ENCODE data around the gene NUPR1. TPM values are rescaled to one million over a fixed set of nuclear protein-coding genes. Genes with fewer than 3 reads are reported as not detected.

NUPR1 gene
- total and polyA plus RNA-seq, 7 experiments from 2014 or later = 0.05 to 0.11 TPM; not detected in 5

DNA sequence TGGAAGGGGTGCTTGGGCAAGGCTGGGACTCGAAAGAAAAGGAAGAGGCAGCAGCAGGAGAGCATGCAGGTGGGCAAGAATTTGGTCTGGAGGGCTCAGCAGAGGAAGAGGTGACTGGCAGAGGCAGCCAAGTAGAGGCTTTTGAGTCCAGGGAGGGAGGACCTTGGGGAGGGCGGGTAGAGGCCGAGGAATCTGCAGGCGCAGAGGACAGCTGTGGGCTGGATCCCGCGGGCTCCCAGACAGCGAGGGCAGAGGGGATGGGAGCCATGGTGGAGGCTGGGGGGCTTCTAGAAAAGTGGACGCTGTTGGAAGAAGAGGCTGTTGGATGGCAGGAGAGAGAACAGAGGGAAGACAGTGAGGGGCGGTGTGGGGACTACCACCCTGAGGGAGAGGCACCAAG is 41.4 kb downstream of the NUPR1 start:
- H3K4me3 ChIP-seq (ENCODE audit: low read length) = no peak overlapping the region
- H3K4me3 Mint-ChIP-seq = peak overlapping the region in 3 of 10 donors; percentile 6 to 51 (median 26)
- H3K27me3 Mint-ChIP-seq = no peaks in the 10 kb centered on the region
- H3K4me1 ChIP-seq (ENCODE audit: control insufficient read depth in 2 of 2, insufficient read depth in 2 of 2, low read length in 2 of 2) = peaks cover 27 to 38% of the 10 kb centered on the region in 2 donors
- ATAC-seq (no peak), DNase-seq (no peak)
- no peaks in the 10 kb centered on the region for H3K9me3 ChIP-seq (ENCODE audit: control insufficient read depth in 2 of 3, low read length in 3 of 3)
- H3K27ac Mint-ChIP-seq = peak overlapping the region; percentile 62 to 100 (median 84)
- H3K36me3 Mint-ChIP-seq = peaks cover 0 to 23% (median 0%) of the 10 kb centered on the region in 5 donors
- CTCF ChIA-PET = interaction anchor here (0.5 kb wide), 1 partner anchor 653 kb away, joined by 3 read pairs; no protein-coding TSS in a partner anchor
- peaks cover 34 to 61% (median 51%) of the 10 kb centered on the region in 7 donors for H3K4me1 Mint-ChIP-seq
- no peaks in the 10 kb centered on the region for H3K9me3 Mint-ChIP-seq
- H3K27me3 ChIP-seq (ENCODE audit: control insufficient read depth in 2 of 2, insufficient read depth in 2 of 2, low read length in 2 of 2) = no peaks in the 10 kb centered on the region
- POLR2A ChIA-PET = interaction anchor here (0.6 kb wide), 1 partner anchor 93 kb away, joined by 3 read pairs; no protein-coding TSS in a partner anchor
- H3K36me3 ChIP-seq (ENCODE audit: control insufficient read depth in 2 of 3, insufficient read depth in 3 of 3, low read length in 3 of 3) = peaks cover 0 to 6% (median 0%) of the 10 kb centered on the region in 3 experiments
- H3K27ac ChIP-seq (ENCODE audit: low read depth, low read length) = no peak overlapping the region
- intact Hi-C loops (cut with micrococcal nuclease) = loop anchor here in 1 of 2 donors (10.0 kb wide), 3 partner anchors 283 to 353 kb away; partner anchors contain the start of genes TUFM and XPO6

DNA sequence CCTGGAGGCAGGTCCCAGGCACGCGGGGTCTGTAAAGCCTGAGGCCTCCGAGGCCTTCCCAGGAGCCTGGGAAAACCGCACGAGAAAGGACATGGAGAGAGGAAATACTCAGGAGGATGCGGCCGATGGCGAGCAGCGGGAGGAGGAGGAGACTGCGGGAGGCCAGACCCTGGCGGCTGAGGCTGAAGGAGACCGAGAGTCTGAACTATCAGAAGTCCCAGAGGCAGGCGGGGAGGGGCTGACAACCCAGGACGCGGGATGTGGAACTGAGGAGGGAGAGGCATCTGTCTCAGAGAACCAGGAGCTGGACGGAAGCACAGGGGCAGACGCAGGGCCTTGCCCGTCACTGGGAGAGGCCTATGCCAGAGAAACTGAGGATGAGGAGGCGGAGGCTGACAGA is 41.9 kb downstream of the NUPR1 start:
- Histone ChIP-seq H3K9me3 (ENCODE audit: control insufficient read depth in 2 of 3, low read length in 3 of 3) (no peaks in the 10 kb centered on the region), H3K4me3 (ENCODE audit: low read length) (no peak overlapping the region), H3K4me1 (ENCODE audit: control insufficient read depth in 2 of 2, insufficient read depth in 2 of 2, low read length in 2 of 2) (peaks cover 27 to 40% of the 10 kb centered on the region in 2 donors), H3K27me3 (ENCODE audit: control insufficient read depth in 2 of 2, insufficient read depth in 2 of 2, low read length in 2 of 2) (no peaks in the 10 kb centered on the region), H3K36me3 (ENCODE audit: control insufficient read depth in 2 of 3, insufficient read depth in 3 of 3, low read length in 3 of 3) (peaks cover 0 to 6% (median 0%) of the 10 kb centered on the region in 3 experiments), H3K27ac (ENCODE audit: low read depth, low read length) (no peak overlapping the region)
- intact Hi-C loops (cut with micrococcal nuclease) = loop anchor here in 1 of 2 donors (10.0 kb wide), 3 partner anchors 282 to 352 kb away; partner anchors contain the start of genes TUFM and XPO6
- no peaks in the 10 kb centered on the region for H3K27me3 Mint-ChIP-seq
- H3K27ac Mint-ChIP-seq = peak overlapping the region; percentile 57 to 100 (median 99)
- CTCF ChIA-PET = interaction anchor here (0.5 kb wide), 1 partner anchor 654 kb away, joined by 3 read pairs; no protein-coding TSS in a partner anchor
- ATAC-seq (no peak), DNase-seq (no peak)
- peaks cover 0 to 3% (median 0%) of the 10 kb centered on the region in 11 donors for H3K9me3 Mint-ChIP-seq
- H3K4me3 Mint-ChIP-seq = peak overlapping the region in 4 of 10 donors; percentile 42 to 97 (median 77)
- peaks cover 0 to 23% (median 2%) of the 10 kb centered on the region in 5 donors for H3K36me3 Mint-ChIP-seq
- peaks cover 34 to 64% (median 55%) of the 10 kb centered on the region in 7 donors for H3K4me1 Mint-ChIP-seq
- POLR2A ChIA-PET = interaction anchor here (0.6 to 1.1 kb wide), 2 partner anchors 13 to 94 kb away, joined by 3 to 4 read pairs; no protein-coding TSS in a partner anchor

DNA sequence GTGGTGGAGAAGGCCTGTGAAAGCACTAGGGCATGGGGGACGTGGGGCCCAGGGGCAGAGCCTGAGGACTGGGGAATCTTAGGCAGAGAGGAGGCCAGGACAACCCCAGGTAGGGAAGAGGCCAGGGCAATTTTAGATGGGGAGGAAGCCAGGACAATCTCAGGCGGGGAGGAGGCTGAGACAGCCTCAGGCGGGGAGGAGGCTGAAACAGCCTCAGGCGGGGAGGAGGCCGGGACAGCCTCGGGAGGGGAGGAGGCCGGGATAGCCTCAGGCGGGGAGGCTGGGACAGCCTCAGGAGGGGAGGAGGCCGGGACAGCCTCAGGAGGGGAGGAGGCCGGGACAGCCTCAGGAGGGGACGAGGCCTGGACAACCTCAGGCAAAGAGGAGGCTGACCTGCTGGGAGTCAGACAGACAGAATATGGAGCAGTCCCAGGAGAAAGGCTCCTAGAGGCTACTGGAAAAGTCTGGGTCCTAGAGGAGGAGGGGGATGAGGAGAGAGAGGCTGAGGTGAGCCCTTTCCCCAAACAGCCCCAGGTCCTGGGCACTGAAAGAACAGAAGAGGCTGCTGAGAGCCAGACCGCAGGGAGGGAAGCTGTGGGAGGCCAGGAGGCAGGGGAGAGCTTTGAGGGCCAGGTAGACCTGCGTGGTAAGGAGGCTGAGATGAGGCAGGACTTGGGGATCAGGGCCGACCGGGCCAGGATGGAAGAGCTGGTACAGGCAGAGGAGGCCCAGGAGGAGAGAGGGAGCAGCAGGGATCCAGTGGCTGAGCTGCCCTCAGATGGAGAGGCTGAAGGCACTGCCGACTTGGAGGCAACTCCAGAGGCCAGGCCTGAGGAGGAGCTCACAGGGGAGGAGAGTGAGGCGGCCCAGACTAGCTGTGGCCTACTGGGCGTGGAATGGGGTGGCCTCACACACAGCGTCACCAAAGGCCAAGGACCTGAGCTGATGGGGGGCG is 42.7 kb downstream of the NUPR1 start:
- Histone ChIP-seq H3K36me3 (ENCODE audit: control insufficient read depth in 2 of 3, insufficient read depth in 3 of 3, low read length in 3 of 3) (peaks cover 0 to 12% (median 0%) of the 10 kb centered on the region in 3 experiments), H3K27ac (ENCODE audit: low read depth, low read length) (peak overlapping the region; percentile 95), H3K9me3 (ENCODE audit: control insufficient read depth in 2 of 3, low read length in 3 of 3) (no peaks in the 10 kb centered on the region), H3K27me3 (ENCODE audit: control insufficient read depth in 2 of 2, insufficient read depth in 2 of 2, low read length in 2 of 2) (no peaks in the 10 kb centered on the region), H3K4me1 (ENCODE audit: control insufficient read depth in 2 of 2, insufficient read depth in 2 of 2, low read length in 2 of 2) (peaks cover 27 to 40% of the 10 kb centered on the region in 2 donors), H3K4me3 (ENCODE audit: low read length) (peak overlapping the region; percentile 63)
- ChIA-PET CTCF (interaction anchor here (2.1 kb wide), 1 partner anchor 7 kb away, joined by 5 read pairs; no protein-coding TSS in a partner anchor), POLR2A (interaction anchor here (0.6 to 5.2 kb wide), 3 partner anchors 12 to 38 kb away, joined by 3 to 72 read pairs (median 4); no protein-coding TSS in a partner anchor)
- H3K4me3 Mint-ChIP-seq = peak overlapping the region in 9 of 10 donors; percentile 95 to 100 (median 97)
- peaks cover 40 to 69% (median 60%) of the 10 kb centered on the region in 7 donors for H3K4me1 Mint-ChIP-seq
- intact Hi-C loops (cut with micrococcal nuclease) = loop anchor here in 1 of 2 donors (10.0 kb wide), 3 partner anchors 281 to 351 kb away; partner anchors contain the start of genes TUFM and XPO6
- H3K9me3 Mint-ChIP-seq = peaks cover 0 to 4% (median 0%) of the 10 kb centered on the region in 11 donors
- H3K27ac Mint-ChIP-seq = peak overlapping the region; percentile 96 to 100 (median 99)
- peaks cover 0 to 26% (median 4%) of the 10 kb centered on the region in 5 donors for H3K36me3 Mint-ChIP-seq
- DNase-seq (no peak), ATAC-seq (no peak)
- no peaks in the 10 kb centered on the region for H3K27me3 Mint-ChIP-seq

DNA sequence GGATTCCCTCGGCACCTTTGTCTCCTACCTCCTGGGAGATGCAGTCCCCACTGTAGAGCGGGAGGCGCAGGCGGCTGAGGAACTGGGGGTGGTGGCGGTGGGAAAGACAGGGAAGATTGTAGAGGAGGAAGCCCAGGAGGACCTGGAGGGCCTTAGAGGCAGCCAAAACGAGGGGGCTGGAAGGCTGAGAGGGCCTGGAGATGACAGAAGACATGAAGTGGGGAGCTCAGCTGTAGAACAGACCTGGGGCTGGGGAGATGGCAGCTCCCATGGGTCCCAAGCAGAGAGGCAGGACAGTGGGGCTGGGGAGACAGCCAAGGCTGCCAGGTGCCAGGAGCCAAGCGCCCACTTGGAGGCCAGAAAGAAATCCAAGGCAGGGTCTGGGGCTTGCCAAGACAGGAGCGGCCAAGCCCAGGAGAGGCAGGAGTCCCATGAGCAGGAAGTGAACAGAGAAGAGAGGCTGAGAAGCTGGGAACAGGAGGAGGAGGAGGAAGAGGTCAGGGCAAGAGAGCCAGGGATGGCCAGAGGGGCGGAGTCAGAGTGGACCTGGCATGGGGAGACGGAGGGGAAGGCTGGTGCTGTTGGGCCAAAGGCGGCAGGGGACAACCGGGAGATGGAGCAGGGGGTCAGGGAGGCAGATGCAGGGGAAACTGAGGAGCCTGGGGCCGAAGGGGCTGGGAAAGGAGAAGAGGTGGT is 43.5 kb downstream of the NUPR1 start:
- H3K4me1 Mint-ChIP-seq = peaks cover 41 to 64% (median 62%) of the 10 kb centered on the region in 7 donors

DNA sequence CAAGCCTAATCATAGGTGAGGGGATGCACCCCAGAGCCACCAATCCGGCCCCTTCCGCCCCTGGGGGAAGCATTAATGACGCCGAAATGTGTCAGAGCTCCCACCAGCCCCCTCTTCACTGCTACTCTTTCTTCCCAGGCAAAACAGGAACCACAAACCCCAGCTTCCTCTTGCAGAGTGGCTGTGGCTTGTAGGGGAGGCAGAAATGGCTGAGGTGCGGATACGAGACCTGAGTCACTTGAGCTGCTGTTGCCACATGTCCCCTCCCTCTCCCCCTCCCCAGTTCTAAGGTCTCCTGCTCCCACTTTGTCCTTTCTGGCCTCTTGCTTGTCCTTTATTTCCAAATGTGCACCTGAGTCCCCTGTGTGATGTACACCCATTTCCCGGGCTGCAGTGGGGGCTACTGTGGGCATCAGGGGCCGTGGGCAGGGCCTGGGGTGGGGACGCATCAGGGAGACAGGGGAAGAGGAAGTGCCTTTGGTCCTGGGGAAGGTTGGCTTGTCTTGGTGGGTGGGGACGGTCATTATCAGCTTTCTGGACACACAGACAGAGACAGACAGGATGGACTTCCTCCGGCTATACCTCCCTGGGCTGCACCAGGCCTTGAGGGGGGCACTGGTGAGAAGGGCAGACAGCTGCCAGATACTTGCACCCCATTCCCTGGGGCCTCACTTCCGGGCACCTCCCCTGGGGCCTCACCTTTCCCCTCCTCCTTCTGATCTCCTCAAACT is 44.5 kb downstream of the NUPR1 start, which contains the start of gene APOBR:
TSS of gene APOBR (plus strand) at position 523 of the 731 bp plus-strand sequence. CDS start at position 562, 39 bp downstream.
- peak within 1 kb of the TSS; percentile 96 to 100 (median 99) for H3K27ac Mint-ChIP-seq
- Histone ChIP-seq H3K4me1 (ENCODE audit: control insufficient read depth in 2 of 2, insufficient read depth in 2 of 2, low read length in 2 of 2) (peaks cover 30 to 40% of the 10 kb centered on the region in 2 donors), H3K4me3 (ENCODE audit: low read length) (peak within 1 kb of the TSS; percentile 63), H3K36me3 (ENCODE audit: control insufficient read depth in 2 of 3, insufficient read depth in 3 of 3, low read length in 3 of 3) (peaks cover 0 to 17% (median 0%) of the 10 kb centered on the region in 3 experiments), H3K27ac (ENCODE audit: low read depth, low read length) (peak within 1 kb of the TSS; percentile 95), H3K27me3 (ENCODE audit: control insufficient read depth in 2 of 2, insufficient read depth in 2 of 2, low read length in 2 of 2) (no peaks in the 10 kb centered on the region), H3K9me3 (ENCODE audit: control insufficient read depth in 2 of 3, low read length in 3 of 3) (no peaks in the 10 kb centered on the region)
- POLR2A ChIA-PET = interaction anchor here (0.5 to 5.2 kb wide), 18 partner anchors 11 to 354 kb away, joined by 3 to 72 read pairs (median 4); partner anchors contain the start of gene SGF29
- H3K27me3 Mint-ChIP-seq = no peaks in the 10 kb centered on the region
- ATAC-seq (peak; percentile 88), DNase-seq (peak; percentile 52 to 95 (median 94))
- intact Hi-C loops (cut with micrococcal nuclease) = loop anchor here (1.0 to 10.0 kb wide), 7 partner anchors 40 to 352 kb away; partner anchors contain the start of genes TUFM (in 2 of the 2) and XPO6 (in 1 of the 2)
- H3K4me1 Mint-ChIP-seq = peaks cover 41 to 69% (median 61%) of the 10 kb centered on the region in 7 donors
- H3K9me3 Mint-ChIP-seq = peaks cover 0 to 4% (median 0%) of the 10 kb centered on the region in 11 donors
- CTCF ChIA-PET = interaction anchor here (0.8 to 2.1 kb wide), 5 partner anchors 9 to 56 kb away, joined by 3 to 9 read pairs (median 4); no protein-coding TSS in a partner anchor
- H3K36me3 Mint-ChIP-seq = peaks cover 0 to 24% (median 4%) of the 10 kb centered on the region in 5 donors
- peak within 1 kb of the TSS; percentile 95 to 100 (median 98) for H3K4me3 Mint-ChIP-seq

More for the DNA sequence above, 43.5 kb downstream of the NUPR1 start:
- H3K4me1 ChIP-seq (ENCODE audit: control insufficient read depth in 2 of 2, insufficient read depth in 2 of 2, low read length in 2 of 2) = peaks cover 27 to 40% of the 10 kb centered on the region in 2 donors
- no peaks in the 10 kb centered on the region for H3K27me3 ChIP-seq (ENCODE audit: control insufficient read depth in 2 of 2, insufficient read depth in 2 of 2, low read length in 2 of 2)
- ChIA-PET CTCF (interaction anchor here (2.1 kb wide), 1 partner anchor 8 kb away, joined by 5 read pairs; no protein-coding TSS in a partner anchor), POLR2A (interaction anchor here (0.9 to 5.2 kb wide), 4 partner anchors 35 to 186 kb away, joined by 4 to 72 read pairs (median 16); partner anchors contain the start of gene SGF29)
- H3K4me3 ChIP-seq (ENCODE audit: low read length) = peak overlapping the region; percentile 63
- ATAC-seq = no peak
- no peaks in the 10 kb centered on the region for H3K27me3 Mint-ChIP-seq
- H3K27ac Mint-ChIP-seq = peak overlapping the region; percentile 96 to 100 (median 99)
- no peak for DNase-seq
- H3K9me3 Mint-ChIP-seq = peaks cover 0 to 4% (median 0%) of the 10 kb centered on the region in 11 donors
- peaks cover 0 to 12% (median 0%) of the 10 kb centered on the region in 3 experiments for H3K36me3 ChIP-seq (ENCODE audit: control insufficient read depth in 2 of 3, insufficient read depth in 3 of 3, low read length in 3 of 3)
- peak overlapping the region; percentile 95 to 100 (median 98) for H3K4me3 Mint-ChIP-seq
- no peaks in the 10 kb centered on the region for H3K9me3 ChIP-seq (ENCODE audit: control insufficient read depth in 2 of 3, low read length in 3 of 3)
- H3K36me3 Mint-ChIP-seq = peaks cover 0 to 26% (median 4%) of the 10 kb centered on the region in 5 donors
- peak overlapping the region; percentile 95 for H3K27ac ChIP-seq (ENCODE audit: low read depth, low read length)
- intact Hi-C loops (cut with micrococcal nuclease) = loop anchor here in 1 of 2 donors (10.0 kb wide), 3 partner anchors 280 to 350 kb away; partner anchors contain the start of genes TUFM and XPO6
